Activated CD4-positive, alpha-beta memory T cell treated with anti-CD3 and anti-CD28 coated beads, Interleukin-2, amount 10 ng/mL, durations not matched to agents 7 days and 5 days (primary cell): ENCODE data around the gene IFNK. TPM values are rescaled to one million over a fixed set of nuclear protein-coding genes. Genes with fewer than 3 reads are reported as not detected.

Source experiments
- CTCF ChIA-PET: fragments of 350-600 bp; sonication (Branson Sonifier 250); formaldehyde crosslinking; loops from one replicate; lab custom pipeline; 2021; ENCODE audit warnings: antibody characterized with exemption, inconsistent platforms; lab: Charles Lee
- POLR2A ChIA-PET: fragments of 350-600 bp; sonication (Branson Sonifier 250); formaldehyde crosslinking; loops from one replicate; lab custom pipeline; 2021; ENCODE audit warnings: antibody characterized with exemption; lab: Charles Lee
- DNase-seq: peaks from one replicate; pipeline ENCODE4 v3.0.0-alpha.2; 2020
- H3K27ac Mint-ChIP-seq: one replicate; pipeline ENCODE4 v1.8.0; 2021; ENCODE audit warnings: mild to moderate bottlenecking, mixed read lengths
- H3K27me3 Mint-ChIP-seq: one replicate; pipeline ENCODE4 v1.8.0; 2021; ENCODE audit warnings: mixed read lengths
- H3K36me3 Mint-ChIP-seq: one replicate; pipeline ENCODE4 v1.8.0; 2021; ENCODE audit warnings: low read depth, mixed read lengths
- H3K4me1 Mint-ChIP-seq: one replicate; pipeline ENCODE4 v1.8.0; 2021; ENCODE audit warnings: mixed read lengths
- H3K4me3 Mint-ChIP-seq: one replicate; pipeline ENCODE4 v1.8.0; 2021; ENCODE audit warnings: mild to moderate bottlenecking, mixed read lengths
- H3K9me3 Mint-ChIP-seq: one replicate; pipeline ENCODE4 v1.8.0; 2021; ENCODE audit warnings: mixed read lengths
- total RNA-seq, 2 experiments: library from RNA; stranded (reverse); gene quantifications; one replicate each; pipeline ENCODE4 v1.2.3, GENCODE V29; 2021

The IFNK gene
- total RNA-seq, 2 experiments from 2014 or later = not detected

- ChIA-PET POLR2A (no interaction called here), CTCF (interaction anchor here (4.8 kb wide), 1 partner anchor 216 kb away, joined by 35 read pairs; no protein-coding TSS in a partner anchor)
Observed at GRCh38 chr9:27549196-27549755, 25.2 kb downstream of the IFNK start.

GRCh38 chr9:27554712-27555111 is 30.6 kb downstream of the IFNK start:
- Mint-ChIP-seq H3K27ac (no peak overlapping the region), H3K9me3 (no peaks in the 10 kb centered on the region), H3K36me3 (peaks cover 16% of the 10 kb centered on the region), H3K4me1 (no peaks in the 10 kb centered on the region), H3K4me3 (no peak overlapping the region), H3K27me3 (no peaks in the 10 kb centered on the region)
- POLR2A ChIA-PET = no interaction called here
- CTCF ChIA-PET = interaction anchor here (0.9 to 1.2 kb wide), 2 partner anchors 25 to 222 kb away, joined by 3 to 5 read pairs; partner anchors contain the start of gene MOB3B
- no peak for DNase-seq

More at GRCh38 chr9:27549196-27549755, 25.2 kb downstream of the IFNK start:
- H3K36me3 Mint-ChIP-seq = peaks cover 12% of the 10 kb centered on the region
- H3K27ac Mint-ChIP-seq = no peak overlapping the region
- no peaks in the 10 kb centered on the region for H3K9me3 Mint-ChIP-seq
- no peaks in the 10 kb centered on the region for H3K4me1 Mint-ChIP-seq
- no peaks in the 10 kb centered on the region for H3K27me3 Mint-ChIP-seq
- no peak overlapping the region for H3K4me3 Mint-ChIP-seq
- DNase-seq = no peak

GRCh38 chr9:27556470-27556869 is 32.4 kb downstream of the IFNK start:
- Mint-ChIP-seq H3K9me3 (no peaks in the 10 kb centered on the region), H3K27me3 (no peaks in the 10 kb centered on the region), H3K36me3 (peaks cover 16% of the 10 kb centered on the region), H3K4me1 (no peaks in the 10 kb centered on the region), H3K4me3 (no peak overlapping the region), H3K27ac (no peak overlapping the region)
- no peak for DNase-seq
- ChIA-PET CTCF (no interaction called here), POLR2A (no interaction called here)

GRCh38 chr9:27558307-27558706 is 34.2 kb downstream of the IFNK start:
- Mint-ChIP-seq H3K4me3 (no peak overlapping the region), H3K9me3 (no peaks in the 10 kb centered on the region), H3K27me3 (no peaks in the 10 kb centered on the region), H3K4me1 (peaks cover 3% of the 10 kb centered on the region), H3K36me3 (peaks cover 16% of the 10 kb centered on the region), H3K27ac (no peak overlapping the region)
- POLR2A ChIA-PET = no interaction called here
- CTCF ChIA-PET = no interaction called here
- DNase-seq = no peak

- DNase-seq = no peak
- CTCF ChIA-PET = no interaction called here
- H3K9me3 Mint-ChIP-seq = no peaks in the 10 kb centered on the region
- no peak overlapping the region for H3K27ac Mint-ChIP-seq
- POLR2A ChIA-PET = no interaction called here
- no peak overlapping the region for H3K4me3 Mint-ChIP-seq
- H3K4me1 Mint-ChIP-seq = peaks cover 8% of the 10 kb centered on the region
- H3K27me3 Mint-ChIP-seq = no peaks in the 10 kb centered on the region
- peaks cover 9% of the 10 kb centered on the region for H3K36me3 Mint-ChIP-seq
Observed at GRCh38 chr9:27560457-27560856, 36.4 kb downstream of the IFNK start.

- peaks cover 12% of the 10 kb centered on the region for H3K36me3 Mint-ChIP-seq
- no peak overlapping the region for H3K27ac Mint-ChIP-seq
- H3K27me3 Mint-ChIP-seq = no peaks in the 10 kb centered on the region
- POLR2A ChIA-PET = no interaction called here
- H3K4me3 Mint-ChIP-seq = no peak overlapping the region
- DNase-seq = no peak
- peaks cover 11% of the 10 kb centered on the region for H3K4me1 Mint-ChIP-seq
- no peaks in the 10 kb centered on the region for H3K9me3 Mint-ChIP-seq
- CTCF ChIA-PET = interaction anchor here (1.2 kb wide), 1 partner anchor 14 kb away, joined by 4 read pairs; no protein-coding TSS in a partner anchor
Observed at GRCh38 chr9:27561685-27562084, 37.6 kb downstream of the IFNK start.

- no peak overlapping the region for H3K27ac Mint-ChIP-seq
- peaks cover 13% of the 10 kb centered on the region for H3K4me1 Mint-ChIP-seq
- no peaks in the 10 kb centered on the region for H3K27me3 Mint-ChIP-seq
- no peak overlapping the region for H3K4me3 Mint-ChIP-seq
- H3K36me3 Mint-ChIP-seq = peaks cover 14% of the 10 kb centered on the region
- ChIA-PET CTCF (interaction anchor here (0.7 kb wide), 1 partner anchor 9 kb away, joined by 3 read pairs; no protein-coding TSS in a partner anchor), POLR2A (no interaction called here)
- no peaks in the 10 kb centered on the region for H3K9me3 Mint-ChIP-seq
- no peak for DNase-seq
Observed at GRCh38 chr9:27563738-27564430, 39.8 kb downstream of the IFNK start.

- no peaks in the 10 kb centered on the region for H3K27me3 Mint-ChIP-seq
- H3K9me3 Mint-ChIP-seq = no peaks in the 10 kb centered on the region
- ChIA-PET CTCF (no interaction called here), POLR2A (no interaction called here)
- no peak for DNase-seq
- peaks cover 13% of the 10 kb centered on the region for H3K4me1 Mint-ChIP-seq
- H3K36me3 Mint-ChIP-seq = peaks cover 14% of the 10 kb centered on the region
- no peak overlapping the region for H3K4me3 Mint-ChIP-seq
- H3K27ac Mint-ChIP-seq = no peak overlapping the region
Observed at GRCh38 chr9:27564670-27565069, 40.6 kb downstream of the IFNK start.

- Mint-ChIP-seq H3K36me3 (peaks cover 14% of the 10 kb centered on the region), H3K9me3 (no peaks in the 10 kb centered on the region), H3K27me3 (no peaks in the 10 kb centered on the region), H3K4me3 (no peak overlapping the region), H3K4me1 (peaks cover 13% of the 10 kb centered on the region), H3K27ac (no peak overlapping the region)
- DNase-seq = no peak
- ChIA-PET POLR2A (interaction anchor here (0.6 kb wide), 1 partner anchor 66 kb away, joined by 3 read pairs; no protein-coding TSS in a partner anchor), CTCF (no interaction called here)
Observed at GRCh38 chr9:27565696-27566095, 41.6 kb downstream of the IFNK start.

- H3K4me3 Mint-ChIP-seq = no peak overlapping the region
- H3K4me1 Mint-ChIP-seq = peaks cover 13% of the 10 kb centered on the region
- ChIA-PET POLR2A (interaction anchor here (0.6 kb wide), 1 partner anchor 66 kb away, joined by 3 read pairs; no protein-coding TSS in a partner anchor), CTCF (interaction anchor here (0.7 kb wide), 1 partner anchor 37 kb away, joined by 3 read pairs; the partner anchor contains the start of gene MOB3B)
- H3K9me3 Mint-ChIP-seq = no peaks in the 10 kb centered on the region
- H3K27me3 Mint-ChIP-seq = no peaks in the 10 kb centered on the region
- no peak overlapping the region for H3K27ac Mint-ChIP-seq
- H3K36me3 Mint-ChIP-seq = peaks cover 14% of the 10 kb centered on the region
- no peak for DNase-seq
Observed at GRCh38 chr9:27566118-27566517, 42.0 kb downstream of the IFNK start.

GRCh38 chr9:27569406-27569805 is 45.3 kb downstream of the IFNK start:
- Mint-ChIP-seq H3K9me3 (no peaks in the 10 kb centered on the region), H3K4me1 (peaks cover 27% of the 10 kb centered on the region), H3K27ac (no peak overlapping the region), H3K4me3 (no peak overlapping the region), H3K27me3 (no peaks in the 10 kb centered on the region), H3K36me3 (peaks cover 10% of the 10 kb centered on the region)
- no peak for DNase-seq
- CTCF ChIA-PET = interaction anchor here (1.3 kb wide), 1 partner anchor 40 kb away, joined by 6 read pairs; the partner anchor contains the start of gene MOB3B
- POLR2A ChIA-PET = no interaction called here

- Mint-ChIP-seq H3K27ac (no peak overlapping the region), H3K36me3 (peaks cover 6% of the 10 kb centered on the region), H3K4me3 (no peak overlapping the region), H3K27me3 (no peaks in the 10 kb centered on the region), H3K4me1 (peaks cover 25% of the 10 kb centered on the region), H3K9me3 (no peaks in the 10 kb centered on the region)
- CTCF ChIA-PET = no interaction called here
- no peak for DNase-seq
- POLR2A ChIA-PET = no interaction called here
Observed at GRCh38 chr9:27571011-27571410, 46.9 kb downstream of the IFNK start.

- Mint-ChIP-seq H3K27me3 (no peaks in the 10 kb centered on the region), H3K27ac (peak overlapping the region; percentile 99), H3K9me3 (no peaks in the 10 kb centered on the region), H3K36me3 (peaks cover 2% of the 10 kb centered on the region), H3K4me3 (peak overlapping the region; percentile 89), H3K4me1 (peaks cover 22% of the 10 kb centered on the region)
- CTCF ChIA-PET = no interaction called here
- POLR2A ChIA-PET = interaction anchor here (0.9 to 1.0 kb wide), 3 partner anchors 41 to 625 kb away, joined by 3 read pairs; partner anchors contain the start of gene PLAA
- DNase-seq = no peak
Observed at GRCh38 chr9:27572061-27572460, 48.0 kb downstream of the IFNK start.
